Urinary bladder (tissue), 4 donors: ENCODE measurements around the gene CNOT6L. TPM values are rescaled to one million over a fixed set of nuclear protein-coding genes. Genes with fewer than 3 reads are reported as not detected.
"Not testable (repeated sequence)": the region's sequence is repeated elsewhere in the genome, so short reads cannot be mapped to it uniquely, and the experiment has no call there.

Source experiments
- DNase-seq: peaks from one replicate; pipeline ENCODE4 v3.0.0-alpha.2; 2015; ENCODE audit errors: extremely low spot score
- H3K27ac ChIP-seq: one replicate; pipeline ENCODE4 v1.5.1; 2013; ENCODE audit warnings: low read depth, mild to moderate bottlenecking, moderate library complexity
- H3K36me3 ChIP-seq: one replicate; pipeline ENCODE4 v1.6.1; 2013; ENCODE audit warnings: mild to moderate bottlenecking, moderate library complexity; ENCODE audit not compliant: insufficient read depth
- H3K4me1 ChIP-seq: one replicate; pipeline ENCODE4 v1.6.1; 2013; ENCODE audit warnings: mild to moderate bottlenecking, moderate library complexity; ENCODE audit not compliant: insufficient read depth
- H3K4me3 ChIP-seq: one replicate; pipeline ENCODE4 v1.5.1; 2013; ENCODE audit warnings: low read depth, low read length
- WGBS: extraction: QIAGEN DNeasy Blood & Tissue Kit; methylation state at CpG from one replicate; pipeline ENCODE4 v1.1.7; 2013; 5-methylcytosine and 5-hydroxymethylcytosine counted together
- polyA plus RNA-seq: library from polyadenylated mRNA; stranded (reverse); fragments of 200-250 nt; gene quantifications from one replicate; pipeline ENCODE4 v1.2.3, GENCODE V29; 2013
- total RNA-seq: library from RNA; depleted of rRNA; stranded (reverse); fragments of >200 nt; gene quantifications from one replicate; pipeline ENCODE4 v1.2.3, GENCODE V29; 2014
- donor health status: healthy with polysubstance abuse.
- donor health status: healthy.

Gene CNOT6L
- total RNA-seq (51.7 TPM), polyA plus RNA-seq (11.8 TPM)

GRCh38 chr4:77818602-77819403, at the start of gene CNOT6L:
CNOT6L (minus strand) TSS chr4:77819368; CDS start chr4:77819308, 60 bp downstream.
- Histone ChIP-seq H3K27ac (peak within 1 kb of the TSS; percentile 97), H3K4me3 (peak within 1 kb of the TSS; percentile 89), H3K4me1 (no peaks in the 10 kb centered on the region), H3K36me3 (no peaks in the 10 kb centered on the region)
- peak; percentile 33 for DNase-seq
- WGBS = under 1% methylated on average over 89 of the region's 89 CpGs

DNA sequence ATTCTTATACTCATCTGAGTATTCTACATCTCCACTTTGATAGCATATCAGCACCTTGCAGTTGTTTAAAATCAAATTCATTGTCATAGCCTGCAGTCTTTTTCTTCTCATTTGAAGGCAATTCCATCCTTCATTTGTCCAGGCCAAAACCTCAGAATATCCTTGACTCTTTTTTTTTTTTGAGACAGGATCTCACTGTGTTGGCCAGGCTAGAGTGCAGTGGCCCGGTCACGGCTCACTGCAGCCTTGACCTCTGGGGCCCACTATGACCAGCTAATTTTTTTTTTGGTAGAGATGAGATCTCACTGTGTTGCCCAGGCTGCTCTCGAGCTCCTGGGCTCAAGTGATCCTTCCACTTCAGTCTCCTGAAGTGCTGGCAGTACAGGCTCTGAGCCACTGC, 46.1 kb upstream of the CNOT6L start:
- H3K27ac ChIP-seq = no peak overlapping the region
- WGBS = 91% methylated on average over 3 of the region's 3 CpGs
- no peak overlapping the region for H3K4me3 ChIP-seq
- H3K4me1 ChIP-seq = no peaks in the 10 kb centered on the region
- H3K36me3 ChIP-seq = no peaks in the 10 kb centered on the region
- DNase-seq = no peak

- 36% methylated on average over 14 of the region's 14 CpGs for WGBS
- not testable (repeated sequence) for H3K36me3 ChIP-seq, DNase-seq, H3K4me1 ChIP-seq
- peak overlapping the region; percentile 73 for H3K4me3 ChIP-seq
- peak overlapping the region; percentile 71 for H3K27ac ChIP-seq
Measured at GRCh38 chr4:77863341-77863740, 44.2 kb upstream of the CNOT6L start.

- under 1% methylated on average over 33 of the region's 33 CpGs for WGBS
- peak within 1 kb of the TSS; percentile 73 for H3K4me3 ChIP-seq
- no peaks in the 10 kb centered on the region for H3K36me3 ChIP-seq
- peak; percentile 94 for DNase-seq
- no peaks in the 10 kb centered on the region for H3K4me1 ChIP-seq
- H3K27ac ChIP-seq = peak within 1 kb of the TSS; percentile 93
Measured at GRCh38 chr4:77862478-77863216, 43.5 kb upstream of the CNOT6L start, which contains the start of gene MRPL1. MRPL1 (plus strand) TSS chr4:77862830; CDS start chr4:77862849, 19 bp downstream.

DNA sequence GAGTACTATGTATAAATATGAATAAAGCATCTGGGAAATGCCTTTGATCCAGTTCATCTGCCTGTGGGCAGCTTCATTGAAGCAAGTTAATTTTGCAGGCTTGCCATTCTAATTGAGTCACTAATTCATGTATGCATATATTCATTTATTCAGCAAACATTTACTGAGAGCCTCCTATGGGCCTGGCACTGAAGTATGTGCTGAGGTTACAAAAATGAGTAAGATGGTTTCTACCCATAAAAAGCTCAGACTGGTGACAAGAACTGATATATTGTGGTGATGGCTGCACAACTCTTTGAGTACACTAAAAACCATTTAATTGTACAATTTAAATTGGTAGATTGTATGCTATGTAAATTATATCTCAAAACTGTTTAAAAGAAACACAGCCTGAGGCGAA, 42.3 kb upstream of the CNOT6L start:
- Histone ChIP-seq H3K4me1 (no peaks in the 10 kb centered on the region), H3K4me3 (peak overlapping the region; percentile 73), H3K27ac (peak overlapping the region; percentile 93), H3K36me3 (no peaks in the 10 kb centered on the region)
- DNase-seq = no peak
- 83% methylated on average over 1 of the region's 1 CpG for WGBS

DNA sequence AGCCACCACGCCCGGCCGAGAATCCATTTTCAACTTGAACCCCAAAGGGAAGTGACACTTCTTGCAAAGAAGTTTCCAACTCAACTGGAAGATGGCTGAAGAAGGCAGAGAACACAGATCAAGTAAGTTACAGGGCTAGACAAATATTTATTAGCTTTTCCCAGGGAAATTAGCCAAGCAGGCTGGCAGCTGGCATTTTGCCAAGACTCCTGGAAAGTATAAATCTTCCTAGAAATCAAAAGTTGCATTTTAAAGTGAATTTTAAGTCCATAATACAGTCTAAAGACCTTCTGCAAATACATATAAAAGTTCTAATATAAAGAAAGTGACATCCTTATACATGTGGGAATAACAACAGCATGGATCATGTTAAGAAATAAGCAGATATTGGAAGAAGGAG, 40.1 kb upstream of the CNOT6L start:
- WGBS = 97% methylated on average over 3 of the region's 3 CpGs
- Histone ChIP-seq H3K4me1 (no peaks in the 10 kb centered on the region), H3K27ac (no peak overlapping the region), H3K36me3 (no peaks in the 10 kb centered on the region), H3K4me3 (no peak overlapping the region)
- DNase-seq = no peak

DNA sequence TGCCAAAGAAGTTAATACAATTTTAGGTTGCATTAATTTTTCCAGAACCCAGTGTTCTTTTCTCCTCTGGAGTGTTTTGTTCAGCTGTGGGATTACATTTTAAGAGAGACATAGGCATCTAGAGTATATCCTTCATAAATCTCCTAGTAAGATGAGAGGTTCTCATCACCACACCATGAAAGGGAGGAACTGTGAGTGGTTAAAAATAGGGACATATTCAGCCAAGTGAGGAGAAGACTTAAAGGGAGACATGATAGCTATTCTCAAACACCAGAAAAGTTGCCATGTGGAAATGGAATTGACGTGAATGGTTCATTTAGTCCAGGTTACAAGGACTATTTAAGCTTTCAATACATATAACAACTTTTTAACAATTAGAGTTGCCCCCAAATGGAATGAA, 37.0 kb upstream of the CNOT6L start:
- Histone ChIP-seq H3K27ac (no peak overlapping the region), H3K4me3 (no peak overlapping the region), H3K36me3 (no peaks in the 10 kb centered on the region), H3K4me1 (no peaks in the 10 kb centered on the region)
- WGBS = 81% methylated on average over 1 of the region's 1 CpG
- no peak for DNase-seq

DNA sequence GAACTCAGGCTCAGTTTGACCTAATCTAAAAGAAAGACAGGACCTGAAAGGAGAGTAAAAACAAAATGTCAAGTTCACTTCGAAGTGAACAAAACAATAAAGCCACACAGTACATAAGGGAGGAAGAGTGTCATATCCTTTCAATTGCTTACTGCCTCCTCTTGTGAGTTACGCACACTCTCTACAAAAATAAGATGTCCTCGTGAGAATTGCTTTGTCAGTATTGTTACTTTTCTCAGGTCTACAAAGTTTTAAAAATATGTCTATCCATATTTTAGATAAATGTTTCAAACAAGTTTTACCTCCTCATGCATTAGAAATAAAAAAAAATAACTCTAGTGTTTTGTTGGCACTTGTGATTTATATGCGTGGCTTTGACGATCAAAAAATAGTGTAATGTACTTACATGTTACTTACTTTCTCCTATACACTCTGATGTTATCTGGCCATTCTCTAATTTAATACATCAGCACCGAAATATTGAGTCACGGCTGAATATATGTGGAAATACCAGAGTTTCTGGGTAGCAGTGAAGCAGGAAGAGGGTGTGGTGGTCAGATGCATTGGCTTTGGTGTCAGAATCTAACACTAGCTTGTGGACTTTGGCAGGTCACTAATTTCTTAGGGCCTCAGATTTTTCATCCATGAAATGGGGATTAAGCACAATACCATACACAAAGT, 35.4 kb upstream of the CNOT6L start:
- Histone ChIP-seq H3K4me1 (no peaks in the 10 kb centered on the region), H3K27ac (no peak overlapping the region), H3K4me3 (no peak overlapping the region), H3K36me3 (no peaks in the 10 kb centered on the region)
- peak; percentile 26 for DNase-seq
- 67% methylated on average over 7 of the region's 7 CpGs for WGBS

DNA sequence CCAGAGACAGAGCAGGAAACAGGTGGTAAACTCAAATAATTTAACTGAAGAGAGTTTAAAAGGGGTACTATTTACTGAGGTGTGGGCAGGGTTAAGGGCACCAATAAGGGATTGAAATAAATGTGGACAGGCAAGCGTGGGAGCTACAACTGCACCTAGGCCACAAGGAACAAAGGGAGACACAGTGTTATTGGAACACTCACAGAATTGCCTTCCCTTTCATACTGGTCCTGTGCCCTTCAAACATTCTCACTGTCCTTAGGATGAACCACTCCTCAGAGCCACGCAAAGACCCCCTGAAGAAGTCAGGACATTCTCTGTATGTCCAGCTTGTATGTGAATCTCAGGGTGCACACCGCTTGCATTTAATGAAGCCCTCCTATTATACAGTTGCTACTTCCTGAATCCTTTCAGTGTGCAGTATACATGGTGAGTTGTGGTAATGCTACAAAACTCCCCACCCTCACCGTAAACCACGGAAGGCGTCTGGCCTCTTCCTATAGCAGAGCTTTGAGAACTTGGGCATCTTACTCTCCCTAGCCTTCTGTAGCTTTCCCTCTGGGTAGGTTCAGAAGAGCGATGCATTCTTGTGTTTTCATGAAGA, 33.8 kb upstream of the CNOT6L start:
- WGBS = 58% methylated on average over 7 of the region's 7 CpGs
- no peak for DNase-seq
- H3K27ac ChIP-seq = no peak overlapping the region

GRCh38 chr4:77849278-77849965, 30.3 kb upstream of the CNOT6L start:
- DNase-seq = no peak
- 83% methylated on average over 12 of the region's 12 CpGs for WGBS
- no peak overlapping the region for H3K27ac ChIP-seq
- H3K4me1 ChIP-seq = no peaks in the 10 kb centered on the region
- H3K4me3 ChIP-seq = no peak overlapping the region
- H3K36me3 ChIP-seq = no peaks in the 10 kb centered on the region

More for the DNA sequence above, 33.8 kb upstream of the CNOT6L start:
- no peaks in the 10 kb centered on the region for H3K4me1 ChIP-seq
- no peaks in the 10 kb centered on the region for H3K36me3 ChIP-seq
- H3K4me3 ChIP-seq = no peak overlapping the region

- DNase-seq = no peak
- Histone ChIP-seq H3K4me1 (no peaks in the 10 kb centered on the region), H3K36me3 (no peaks in the 10 kb centered on the region), H3K4me3 (no peak overlapping the region), H3K27ac (no peak overlapping the region)
- 94% methylated on average over 6 of the region's 6 CpGs for WGBS
Measured at GRCh38 chr4:77848508-77848907, 29.3 kb upstream of the CNOT6L start.

- Histone ChIP-seq H3K4me3 (no peak overlapping the region), H3K27ac (no peak overlapping the region), H3K36me3 (no peaks in the 10 kb centered on the region), H3K4me1 (no peaks in the 10 kb centered on the region)
- no peak for DNase-seq
- 81% methylated on average over 3 of the region's 3 CpGs for WGBS
Measured at GRCh38 chr4:77845929-77846328, 26.8 kb upstream of the CNOT6L start.

DNA sequence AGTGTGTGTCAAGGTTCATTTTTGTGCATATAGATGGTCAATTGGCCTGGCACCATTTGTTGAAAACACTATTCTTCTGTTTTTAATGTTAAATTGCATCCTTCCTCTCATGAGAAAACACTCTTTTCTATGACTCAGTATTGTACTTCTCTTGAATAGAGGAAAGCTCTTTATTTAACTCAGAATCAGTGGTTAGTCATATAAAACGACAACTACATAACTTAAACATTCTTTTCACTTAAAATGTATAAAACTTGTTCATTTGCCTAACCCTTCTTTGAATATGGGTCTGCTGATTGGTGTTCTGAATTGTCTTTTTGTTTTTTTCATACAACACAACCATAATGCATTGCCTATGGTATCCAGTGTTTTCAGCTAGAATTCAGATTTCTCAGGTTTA, 26.2 kb upstream of the CNOT6L start:
- Histone ChIP-seq H3K36me3 (no peaks in the 10 kb centered on the region), H3K4me1 (no peaks in the 10 kb centered on the region), H3K27ac (no peak overlapping the region), H3K4me3 (no peak overlapping the region)
- 73% methylated on average over 1 of the region's 1 CpG for WGBS
- DNase-seq = no peak
